Stimulated activated CD4-positive, alpha-beta T cell treated with anti-CD3 and anti-CD28 coated beads, TNF-alpha, amount 100 ng/mL, for 24 hours (primary cell): ENCODE results near the gene HMMR.
"Not testable (repeated sequence)": the region's sequence is repeated elsewhere in the genome, so short reads cannot be mapped to it uniquely, and the experiment has no call there.

Experiments used
- DNase-seq, 3 experiments: peaks; one replicate each; pipeline ENCODE4 v3.0.0-alpha.2; 2020; ENCODE audit warnings: low read depth in 3 of 3

Gene HMMR, protein sequence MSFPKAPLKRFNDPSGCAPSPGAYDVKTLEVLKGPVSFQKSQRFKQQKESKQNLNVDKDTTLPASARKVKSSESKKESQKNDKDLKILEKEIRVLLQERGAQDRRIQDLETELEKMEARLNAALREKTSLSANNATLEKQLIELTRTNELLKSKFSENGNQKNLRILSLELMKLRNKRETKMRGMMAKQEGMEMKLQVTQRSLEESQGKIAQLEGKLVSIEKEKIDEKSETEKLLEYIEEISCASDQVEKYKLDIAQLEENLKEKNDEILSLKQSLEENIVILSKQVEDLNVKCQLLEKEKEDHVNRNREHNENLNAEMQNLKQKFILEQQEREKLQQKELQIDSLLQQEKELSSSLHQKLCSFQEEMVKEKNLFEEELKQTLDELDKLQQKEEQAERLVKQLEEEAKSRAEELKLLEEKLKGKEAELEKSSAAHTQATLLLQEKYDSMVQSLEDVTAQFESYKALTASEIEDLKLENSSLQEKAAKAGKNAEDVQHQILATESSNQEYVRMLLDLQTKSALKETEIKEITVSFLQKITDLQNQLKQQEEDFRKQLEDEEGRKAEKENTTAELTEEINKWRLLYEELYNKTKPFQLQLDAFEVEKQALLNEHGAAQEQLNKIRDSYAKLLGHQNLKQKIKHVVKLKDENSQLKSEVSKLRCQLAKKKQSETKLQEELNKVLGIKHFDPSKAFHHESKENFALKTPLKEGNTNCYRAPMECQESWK

DNA sequence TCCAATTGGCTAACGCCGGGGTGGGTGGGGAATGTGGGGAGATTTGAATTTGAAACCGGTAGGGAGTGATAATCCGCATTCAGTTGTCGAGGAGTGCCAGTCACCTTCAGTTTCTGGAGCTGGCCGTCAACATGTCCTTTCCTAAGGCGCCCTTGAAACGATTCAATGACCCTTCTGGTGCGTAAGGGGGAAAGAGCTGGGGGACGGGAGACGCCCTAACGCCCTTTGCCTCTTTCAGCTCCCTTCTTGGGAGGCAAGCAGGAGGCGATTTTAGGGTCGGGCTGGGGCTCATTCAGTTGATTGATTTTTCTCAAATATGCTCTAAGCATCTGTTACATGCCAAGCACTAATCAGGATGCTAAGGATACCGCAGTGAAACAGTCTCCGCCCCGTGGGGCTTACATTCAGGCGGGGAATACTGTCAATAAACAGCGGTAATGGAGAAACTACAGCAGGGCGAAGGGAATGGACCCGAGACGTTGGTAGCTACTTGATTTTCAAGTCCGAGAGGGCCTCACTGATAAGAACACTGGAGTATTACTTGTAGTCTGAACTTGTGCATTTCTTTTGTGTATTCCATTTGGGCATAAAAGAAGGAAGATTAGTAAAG lies at the start of gene HMMR:
Gene HMMR, plus strand, starts transcription at position 71 of the 610 bp plus-strand sequence. Its CDS starts 61 bp downstream, at position 132.
- no peak for DNase-seq

DNA sequence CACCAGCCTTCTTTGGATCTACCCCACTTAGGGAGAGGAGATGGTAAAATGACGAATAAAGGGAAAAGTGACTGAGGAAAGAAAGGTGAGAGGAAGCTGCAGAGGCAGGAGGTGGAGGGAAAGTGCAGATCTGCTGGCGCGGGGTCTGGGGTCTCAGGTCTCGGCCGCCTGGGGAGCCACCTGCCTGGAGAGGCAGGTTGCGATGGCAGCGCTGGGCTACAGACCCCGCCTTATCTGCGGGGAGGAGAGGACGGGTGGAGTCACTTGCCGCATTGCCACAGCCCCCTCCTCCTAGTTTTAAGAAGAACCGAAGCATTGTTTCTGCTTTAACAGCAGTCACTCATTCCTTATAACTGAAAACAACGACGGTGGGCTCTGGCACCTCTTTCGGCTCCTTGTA lies 44.8 kb upstream of the HMMR start:
- not testable (repeated sequence) for DNase-seq

DNA sequence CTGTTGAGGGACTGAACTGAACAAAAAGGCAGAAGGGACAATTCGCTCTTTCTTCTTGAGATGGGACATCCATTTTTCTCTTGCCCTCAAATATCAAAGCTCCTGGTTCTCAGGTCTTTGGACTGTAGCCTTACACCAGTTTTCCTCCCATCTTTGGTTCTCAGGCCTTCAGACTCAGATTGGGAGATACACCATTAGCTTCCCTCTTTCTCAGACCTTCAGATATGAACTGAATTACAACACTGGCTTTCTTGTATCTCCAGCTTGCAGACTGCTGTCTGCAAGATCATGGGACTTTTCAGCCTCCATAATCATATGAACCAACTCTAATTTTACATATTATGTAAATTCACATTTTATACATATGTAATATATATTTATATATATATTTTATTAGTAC lies 35.6 kb upstream of the HMMR start:
- no peak for DNase-seq

DNA sequence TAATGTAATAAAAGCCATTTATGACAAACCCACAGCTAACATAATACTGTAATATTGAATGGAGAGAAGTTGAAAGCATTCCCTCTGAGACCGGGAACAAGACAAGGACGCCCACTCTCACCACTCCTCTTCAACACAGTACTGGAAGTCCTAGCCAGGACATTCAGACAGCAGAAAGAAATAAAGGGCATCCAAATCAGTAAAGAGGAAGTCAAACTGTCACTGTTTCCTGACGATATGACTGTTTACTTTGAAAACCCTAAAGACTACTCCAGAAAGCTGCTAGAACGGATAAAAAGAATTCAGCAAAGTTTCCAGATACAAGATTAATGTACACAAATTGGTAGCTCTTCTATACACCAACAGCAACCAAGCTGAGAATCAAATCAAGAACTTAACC lies 34.3 kb upstream of the HMMR start:
- DNase-seq = not testable (repeated sequence)

DNA sequence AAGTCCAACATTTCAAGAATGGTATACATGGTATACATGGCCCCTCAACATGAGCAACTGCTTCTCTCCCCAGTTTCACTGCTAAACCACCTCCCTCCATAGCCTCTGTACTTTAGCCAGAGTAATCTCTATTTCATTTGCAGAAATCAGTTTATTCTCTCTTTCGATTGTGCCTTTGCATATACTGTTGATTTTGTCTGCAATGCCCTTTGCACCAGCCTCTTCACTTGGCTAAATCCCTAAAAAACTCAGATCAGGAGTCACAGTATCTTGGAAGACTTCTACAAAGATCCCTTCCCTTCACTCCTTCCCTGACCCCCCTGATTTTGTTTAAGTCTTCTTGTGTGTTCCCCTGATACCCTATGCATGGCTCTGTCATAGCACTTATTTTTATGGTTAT lies 27.9 kb upstream of the HMMR start:
- DNase-seq = no peak

DNA sequence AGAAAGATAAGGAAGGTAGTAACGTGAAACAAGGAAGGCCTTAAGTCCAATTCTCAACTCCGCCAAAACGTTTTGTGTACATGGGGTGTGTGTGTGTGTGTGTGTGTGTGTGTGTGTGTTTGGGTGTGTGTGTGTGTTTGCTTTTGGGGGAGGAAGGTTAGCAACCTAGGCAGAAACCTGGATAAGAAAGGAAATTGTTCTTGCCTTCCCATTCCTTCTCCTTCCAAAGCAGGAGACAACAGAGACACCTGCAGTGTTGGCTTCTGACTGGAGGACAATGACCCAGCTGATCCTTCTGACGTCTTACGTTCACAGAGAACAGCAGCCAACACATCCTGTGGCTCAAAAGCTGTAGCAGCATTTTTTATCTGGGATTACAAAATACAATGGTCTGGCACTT lies 27.2 kb upstream of the HMMR start:
- DNase-seq = no peak

DNA sequence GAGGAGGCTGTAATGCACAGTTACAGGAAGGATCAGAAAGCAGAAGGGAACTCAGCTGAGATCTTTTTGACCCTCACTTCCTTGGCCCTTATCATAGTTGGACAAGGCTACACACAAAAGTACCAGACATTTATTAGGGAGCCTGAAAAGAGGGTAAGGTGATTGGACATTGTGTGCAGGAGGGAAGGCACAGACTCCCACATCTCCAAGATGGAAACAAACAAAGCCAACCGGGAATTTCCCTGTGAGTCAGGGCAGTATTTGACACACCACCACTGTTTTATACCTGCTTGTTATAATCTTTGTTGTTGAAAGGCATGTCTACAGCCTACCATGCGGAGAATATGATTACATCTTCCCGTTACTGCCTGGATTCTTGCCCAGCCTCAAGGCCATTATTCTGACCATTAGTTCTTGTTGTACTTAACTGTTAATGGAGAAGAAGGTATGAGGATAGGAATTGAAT lies 26.0 kb upstream of the HMMR start:
- DNase-seq = peak in 1 of 3 experiments; percentile 11

DNA sequence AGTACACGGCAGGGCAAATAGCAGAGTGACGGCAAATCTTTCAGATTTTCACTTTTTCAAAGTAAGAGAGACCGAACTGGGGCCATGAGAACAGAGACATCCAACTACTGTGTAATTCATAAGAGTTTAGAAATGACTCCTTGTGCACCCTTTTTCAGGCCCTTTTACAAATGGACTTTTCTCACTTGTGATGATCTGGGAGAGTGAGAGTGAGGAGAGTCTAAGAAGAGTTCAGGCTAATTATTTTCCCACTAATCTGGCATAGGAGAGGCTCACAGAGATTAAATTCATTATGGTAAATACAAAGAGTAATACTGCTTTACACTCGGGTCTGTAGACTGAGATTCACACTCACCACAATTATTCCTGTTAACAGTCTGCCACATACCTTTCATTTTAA lies 23.9 kb upstream of the HMMR start:
- no peak for DNase-seq

DNA sequence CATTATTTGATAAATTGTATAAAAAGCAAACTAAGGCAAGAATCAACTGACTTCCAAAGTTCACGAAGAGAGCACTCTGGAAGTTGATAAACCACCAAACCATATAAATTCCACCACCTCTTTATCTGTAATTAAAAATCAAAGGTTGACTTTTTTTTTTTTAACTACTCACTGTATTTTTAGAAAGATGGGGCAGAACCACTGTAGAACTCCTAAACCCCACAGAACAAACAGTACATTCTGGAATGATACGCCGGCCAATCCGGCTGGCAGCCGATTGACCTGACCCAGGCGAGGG lies 23.5 kb upstream of the HMMR start:
- DNase-seq = no peak

DNA sequence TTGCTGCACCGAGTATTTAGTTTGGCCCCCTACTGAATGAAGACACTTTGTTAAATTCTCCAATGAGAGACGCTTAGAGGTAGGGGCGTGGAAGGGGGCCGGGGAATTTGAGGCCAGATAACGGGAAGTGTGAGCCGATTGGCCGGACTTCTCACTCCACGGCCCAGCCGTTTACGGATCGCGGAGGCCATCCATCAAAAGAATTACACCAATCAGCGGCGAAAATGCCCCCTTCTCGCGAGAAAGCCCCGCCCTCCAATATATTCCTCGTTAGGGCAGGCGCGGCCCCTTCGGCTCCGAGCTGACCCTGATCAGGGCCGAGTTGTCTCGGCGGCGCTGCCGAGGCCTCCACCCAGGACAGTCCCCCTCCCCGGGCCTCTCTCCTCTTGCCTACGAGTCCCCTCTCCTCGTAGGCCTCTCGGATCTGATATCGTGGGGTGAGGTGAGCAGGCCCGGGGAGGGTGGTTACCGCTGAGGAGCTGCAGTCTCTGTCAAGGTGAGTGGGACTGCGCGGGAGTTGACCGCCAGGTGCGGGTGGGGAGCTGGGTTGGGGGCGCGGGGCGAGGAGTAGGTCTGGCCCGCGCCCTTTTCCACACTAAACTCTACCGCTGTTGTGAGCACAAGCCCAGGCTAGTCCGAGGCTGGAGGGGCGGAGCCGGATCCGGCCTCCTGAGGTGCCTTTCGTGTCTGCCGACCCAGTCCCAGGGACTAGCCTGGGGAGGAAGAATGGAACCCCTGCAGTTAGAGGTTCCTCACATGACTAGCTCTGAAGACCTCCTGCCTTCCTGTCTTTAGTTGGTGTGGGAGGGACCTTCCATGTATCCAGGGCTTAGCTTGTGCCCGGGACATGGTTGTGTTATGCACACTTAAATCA lies 22.9 kb upstream of the HMMR start, which contains the start of gene CCNG1:
Gene CCNG1, plus strand, starts transcription at position 287 of the 874 bp plus-strand sequence. CDS start 1,662 bp downstream, outside the sequence.
- peak; percentile 76 to 87 (median 85) for DNase-seq

DNA sequence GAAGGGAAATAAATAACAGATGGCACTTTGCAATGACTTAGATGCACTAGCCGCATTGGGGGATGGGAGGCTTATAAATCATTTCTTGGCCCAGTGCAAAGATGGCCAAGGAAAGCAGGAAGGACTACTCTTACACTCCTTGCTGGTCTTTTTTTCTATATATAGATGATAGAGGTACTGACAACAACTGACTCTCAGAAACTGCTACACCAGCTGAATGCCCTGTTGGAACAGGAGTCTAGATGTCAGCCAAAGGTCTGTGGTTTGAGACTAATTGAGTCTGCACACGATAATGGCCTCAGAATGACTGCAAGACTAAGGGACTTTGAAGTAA lies 21.4 kb upstream of the HMMR start:
- DNase-seq = no peak

DNA sequence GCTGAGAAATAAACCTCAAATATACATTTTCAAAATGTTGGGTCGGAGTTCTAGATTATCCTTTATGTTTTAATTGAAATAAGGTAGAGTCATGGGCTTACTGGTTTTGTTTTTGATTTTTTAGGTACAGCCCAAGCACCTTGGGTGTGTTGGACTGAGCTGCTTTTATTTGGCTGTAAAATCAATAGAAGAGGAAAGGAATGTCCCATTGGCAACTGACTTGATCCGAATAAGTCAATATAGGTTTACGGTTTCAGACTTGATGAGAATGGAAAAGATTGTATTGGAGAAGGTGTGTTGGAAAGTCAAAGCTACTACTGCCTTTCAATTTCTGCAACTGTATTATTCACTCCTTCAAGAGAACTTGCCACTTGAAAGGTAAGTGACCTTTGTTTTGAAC lies 19.5 kb upstream of the HMMR start:
- no peak for DNase-seq

DNA sequence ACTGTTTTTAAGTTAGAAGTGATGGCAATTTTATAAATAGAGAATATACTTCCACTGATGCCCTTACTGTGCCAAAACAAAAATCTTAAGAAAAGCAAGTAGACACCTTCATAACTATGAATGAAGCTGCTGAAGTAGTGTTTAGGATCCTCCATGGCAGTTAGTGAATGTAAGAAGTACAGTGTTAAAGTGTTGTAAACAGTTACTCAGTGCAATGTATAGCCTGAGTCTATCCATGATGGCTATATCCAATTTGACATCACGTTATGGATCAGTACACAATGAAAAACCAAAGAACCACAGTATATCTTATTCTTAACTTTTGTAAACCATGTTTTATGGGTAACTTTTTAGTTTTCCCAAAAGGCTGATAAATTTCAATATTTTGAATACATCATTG lies 15.9 kb upstream of the HMMR start:
- DNase-seq = no peak

DNA sequence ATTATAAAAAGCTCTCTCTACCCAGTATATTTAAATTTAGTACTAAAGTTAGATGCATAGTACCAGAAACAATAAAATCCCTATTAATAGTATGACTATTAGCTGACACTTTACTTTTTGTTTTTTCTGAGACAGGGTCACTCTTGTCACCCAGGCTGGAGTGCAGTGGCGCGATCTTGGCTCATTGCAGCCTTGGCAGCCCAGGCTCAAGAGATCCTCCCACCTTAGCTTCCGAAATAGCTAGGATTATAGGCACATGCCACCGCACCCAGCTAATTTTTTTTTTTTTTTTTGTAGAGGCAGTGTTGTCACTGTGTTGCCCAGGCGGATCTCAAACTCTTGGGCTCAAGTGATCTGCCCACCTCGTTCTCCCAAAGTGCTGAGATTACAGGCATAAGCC lies 15.1 kb upstream of the HMMR start:
- DNase-seq = no peak

DNA sequence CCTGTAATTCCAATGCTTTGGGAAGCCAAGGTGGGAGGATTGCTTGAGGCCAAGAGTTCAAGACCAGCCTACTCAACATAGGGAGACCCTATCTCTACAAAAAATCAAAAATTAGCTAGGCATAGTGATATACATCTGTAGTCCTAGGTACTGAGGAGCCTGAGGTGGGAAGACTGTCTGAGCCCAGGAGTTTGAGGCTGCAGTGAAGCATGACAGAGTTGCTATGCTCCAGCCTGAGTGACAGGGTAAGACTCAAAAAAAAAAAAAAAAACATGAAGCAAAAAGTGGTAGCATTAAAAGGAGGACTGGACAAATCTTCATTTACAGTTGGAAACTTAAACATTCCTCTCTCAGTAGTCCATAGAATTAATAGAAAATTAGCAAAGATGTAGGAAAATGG lies 13.2 kb upstream of the HMMR start:
- DNase-seq = no peak

DNA sequence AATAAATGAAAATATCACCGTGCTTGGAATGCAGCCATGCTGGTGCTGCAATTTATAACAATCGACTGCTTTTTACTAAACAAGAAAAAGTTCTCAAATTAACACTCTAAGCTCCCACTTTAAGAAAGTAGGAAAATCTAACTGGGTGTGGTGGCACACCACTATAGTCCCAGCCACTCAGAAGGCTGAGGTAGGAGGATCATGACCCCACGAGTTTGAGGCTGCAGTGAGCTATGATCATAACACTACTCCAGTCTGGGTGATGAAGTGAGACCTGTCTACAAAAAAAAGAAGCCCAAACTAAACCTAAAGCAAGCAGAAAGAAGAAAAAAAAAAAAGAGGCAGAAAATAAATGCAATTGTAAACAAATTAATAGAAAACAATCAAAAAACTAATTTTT lies 12.6 kb upstream of the HMMR start:
- no peak for DNase-seq

DNA sequence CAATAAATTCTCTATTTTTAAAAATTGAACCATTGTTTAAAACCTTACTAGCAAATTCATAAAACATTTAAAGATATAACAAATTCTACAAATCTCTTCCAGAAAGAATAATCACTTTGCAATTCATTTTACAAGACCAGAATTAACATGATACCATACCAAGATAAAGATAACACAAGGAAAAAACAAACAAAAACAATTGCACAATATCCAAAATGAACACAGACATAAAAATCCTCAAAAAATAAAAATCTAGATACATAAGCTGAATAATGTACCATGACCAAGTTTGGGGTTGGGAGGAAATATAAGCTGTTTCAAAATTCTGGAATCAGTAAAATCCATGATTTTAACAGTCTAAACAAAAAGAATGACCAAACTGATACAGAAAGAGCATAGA lies 11.9 kb upstream of the HMMR start:
- DNase-seq = no peak

DNA sequence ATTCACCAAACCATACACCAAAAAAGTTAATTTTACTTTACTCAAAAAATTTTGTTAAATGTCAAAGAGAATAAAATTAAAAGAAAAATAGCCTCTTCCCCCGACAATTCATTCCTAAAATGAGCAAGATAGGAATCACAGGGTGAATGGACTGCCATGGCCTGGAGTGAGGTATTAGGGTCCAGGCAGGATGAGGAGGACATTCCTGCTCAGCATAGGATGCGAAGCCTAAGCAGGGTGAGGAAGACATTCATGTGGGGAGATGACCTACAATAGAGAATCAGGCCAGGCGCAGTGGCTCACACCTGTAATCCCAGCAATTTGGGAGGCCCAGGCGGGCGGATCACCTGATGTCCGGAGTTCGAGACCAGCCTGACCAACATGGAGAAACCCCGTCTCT lies 8.9 kb upstream of the HMMR start:
- no peak for DNase-seq

DNA sequence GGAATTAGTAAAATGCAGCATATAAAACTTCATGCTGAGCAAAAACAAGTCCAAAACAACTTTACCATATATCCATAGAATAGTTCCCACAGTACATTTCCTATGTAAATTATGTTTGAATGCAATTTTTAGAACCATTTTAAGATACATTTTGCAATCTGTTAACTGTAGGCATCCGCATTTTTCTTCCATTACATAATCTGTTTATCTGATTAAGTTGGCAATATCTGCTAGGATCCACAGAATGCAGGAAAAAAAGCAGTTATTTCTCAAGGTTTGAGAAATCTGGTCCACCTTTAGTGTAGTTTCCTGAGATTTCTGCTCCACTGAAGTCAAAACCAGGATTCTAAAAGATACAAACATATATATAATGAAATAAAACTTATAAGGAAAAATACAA lies 6.7 kb upstream of the HMMR start:
- no peak for DNase-seq

DNA sequence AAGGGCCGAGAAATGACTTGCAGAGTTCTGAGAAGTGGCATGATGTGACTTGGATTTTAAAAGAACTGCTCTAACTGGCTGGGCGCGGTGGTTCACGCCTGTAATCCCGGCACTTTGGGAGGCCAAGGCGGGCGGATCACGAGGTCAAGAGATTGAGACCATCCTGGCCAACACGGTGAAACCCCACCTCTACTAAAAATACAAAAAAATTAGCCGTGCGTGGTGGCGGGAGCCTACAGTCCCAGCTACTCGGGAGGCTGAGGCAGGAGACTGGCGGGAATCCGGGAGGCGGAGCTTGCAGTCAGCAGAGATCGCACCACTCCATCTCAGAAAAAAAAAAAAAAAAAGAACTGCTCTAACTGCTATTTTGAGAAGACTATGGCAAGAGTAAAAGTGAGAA lies 5.0 kb upstream of the HMMR start:
- not testable (repeated sequence) for DNase-seq

DNA sequence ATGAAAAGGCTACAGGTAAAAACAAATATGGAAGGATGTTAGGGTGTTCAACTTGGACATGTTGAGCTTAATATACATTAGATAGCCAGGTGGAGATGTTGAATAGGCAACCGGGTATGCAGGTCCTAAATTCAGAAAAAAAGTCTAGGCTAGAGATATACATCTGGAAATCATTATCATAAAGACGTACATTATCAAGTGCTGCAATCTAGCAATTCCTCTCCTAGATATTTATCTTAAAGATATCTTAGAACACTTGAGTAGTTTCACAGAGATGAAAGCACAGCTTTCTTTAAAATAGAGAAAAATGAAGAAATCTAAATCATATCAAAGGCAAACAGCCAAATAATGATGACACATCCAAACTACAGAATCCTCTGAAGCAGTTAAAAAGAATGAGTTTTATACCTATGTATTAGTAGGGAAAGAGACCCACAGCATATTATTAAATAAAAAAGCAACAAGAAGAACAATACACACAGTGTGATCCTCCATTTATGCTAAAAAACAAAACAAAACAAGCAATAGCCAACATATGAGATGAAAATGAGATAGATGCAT lies 4.3 kb upstream of the HMMR start:
- no peak for DNase-seq

DNA sequence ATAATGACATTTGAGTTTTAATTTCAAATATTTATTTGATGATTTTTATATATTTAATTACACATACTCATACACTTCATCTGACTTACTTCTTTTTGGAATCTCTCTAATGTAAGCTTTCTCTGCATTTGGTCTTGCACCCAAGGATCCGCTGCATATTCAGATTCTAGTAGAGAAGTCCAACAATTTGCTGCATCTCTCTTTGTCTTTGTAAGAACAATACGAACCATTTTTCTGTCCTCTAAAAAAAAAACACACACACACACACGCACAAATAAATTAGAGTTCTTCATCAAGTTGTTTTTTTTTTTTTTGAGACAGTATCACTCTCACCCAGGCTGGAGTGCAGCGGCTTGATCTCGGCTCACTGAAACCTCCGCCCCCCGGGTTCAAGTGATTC lies 3.6 kb upstream of the HMMR start:
- DNase-seq = no peak
